ENCODE results near the gene FAM98B.

FAM98B gene

DNA sequence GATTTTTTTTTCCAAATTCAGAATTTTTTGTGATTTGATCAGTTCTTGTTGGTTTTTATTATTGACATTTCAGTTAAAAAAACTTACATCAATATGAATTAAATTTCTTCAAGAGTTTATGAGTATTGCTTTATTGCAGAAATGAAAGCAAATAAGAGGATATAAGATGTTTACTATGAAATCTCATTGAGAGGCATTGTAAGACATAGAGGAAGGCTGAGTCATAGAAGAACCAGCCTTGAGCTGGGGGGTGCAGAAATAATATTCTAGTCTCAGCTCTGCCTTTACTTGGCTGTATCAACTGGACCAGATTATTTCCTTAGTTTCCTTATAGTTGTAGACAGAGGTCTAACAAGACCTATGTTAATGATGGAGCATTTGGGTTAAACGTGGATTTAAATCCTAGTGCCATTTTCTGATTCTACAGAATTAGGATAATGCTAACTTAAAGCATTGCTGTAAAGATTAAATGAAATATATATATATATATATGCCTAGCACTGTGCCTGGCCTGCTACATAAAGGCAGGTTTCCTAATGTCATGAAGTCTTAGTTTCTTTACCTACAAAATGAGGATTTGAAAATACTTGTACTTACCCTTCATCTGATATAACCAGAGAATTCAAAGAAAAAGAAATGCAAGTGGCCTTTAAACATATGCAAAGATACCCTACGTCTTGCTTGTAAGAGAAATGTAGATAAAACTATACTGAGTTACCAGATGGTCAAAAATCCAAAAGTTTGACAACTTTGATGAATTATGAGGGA is 7.3 kb downstream of the FAM98B start:
- peak in 1 of 5 donors; percentile 49 for DNase-seq

DNA sequence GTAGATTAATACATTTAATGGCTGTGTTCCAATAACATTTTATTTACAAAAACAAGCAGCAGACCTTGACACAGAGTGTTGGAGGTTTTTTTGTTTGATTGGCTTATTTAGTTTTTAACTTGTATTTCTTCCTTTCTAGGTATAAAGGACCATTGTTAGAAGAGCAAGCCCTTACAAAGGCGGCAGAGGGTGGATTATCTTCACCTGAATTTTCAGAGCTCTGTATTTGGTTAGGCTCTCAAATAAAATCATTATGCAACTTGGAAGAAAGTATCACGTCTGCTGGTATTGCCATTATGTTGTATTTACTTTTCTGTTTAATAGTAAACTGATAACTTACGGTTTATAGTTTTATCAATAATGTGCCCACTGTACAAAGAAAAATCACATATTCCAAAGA is 10.0 kb downstream of the FAM98B start:
- DNase-seq: no peak

DNA sequence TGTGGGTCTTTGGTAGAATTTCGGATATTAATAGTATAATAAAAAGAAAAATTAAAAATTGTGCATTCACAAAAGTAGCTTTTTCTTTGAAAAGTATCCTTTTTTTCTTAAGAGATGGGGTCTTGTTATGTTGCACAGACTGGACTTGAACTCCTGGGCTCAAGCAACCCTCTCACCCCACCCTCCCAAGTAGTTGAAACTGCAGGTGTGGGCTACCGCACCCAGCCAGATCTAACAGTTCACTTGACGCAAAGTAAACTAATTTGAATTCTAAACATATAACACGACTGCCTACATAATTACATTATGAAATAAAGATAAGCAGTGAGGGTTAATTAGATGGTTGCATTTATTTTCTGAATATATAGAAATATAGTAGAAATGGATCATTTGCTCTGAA is 10.7 kb downstream of the FAM98B start:
- DNase-seq: no peak

DNA sequence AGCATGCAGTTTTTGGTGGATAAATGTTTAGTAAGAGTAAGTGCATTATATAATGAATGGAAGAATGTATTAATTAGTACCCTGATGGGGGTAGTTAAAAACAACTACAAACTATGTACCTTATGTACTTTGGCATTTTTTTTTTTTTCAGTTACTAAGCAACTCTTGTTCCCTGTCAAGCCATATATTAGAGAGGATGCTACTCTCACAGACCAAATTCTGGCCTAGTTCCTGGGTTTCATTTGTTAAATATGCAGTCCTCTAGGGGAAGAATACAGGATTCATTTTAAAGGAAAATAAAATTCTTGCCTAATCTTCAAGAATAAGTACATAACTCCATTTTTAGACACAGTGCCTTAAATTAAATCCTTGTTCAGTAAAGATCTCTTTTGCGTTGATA is 16.9 kb downstream of the FAM98B start:
- no peak for DNase-seq

DNA sequence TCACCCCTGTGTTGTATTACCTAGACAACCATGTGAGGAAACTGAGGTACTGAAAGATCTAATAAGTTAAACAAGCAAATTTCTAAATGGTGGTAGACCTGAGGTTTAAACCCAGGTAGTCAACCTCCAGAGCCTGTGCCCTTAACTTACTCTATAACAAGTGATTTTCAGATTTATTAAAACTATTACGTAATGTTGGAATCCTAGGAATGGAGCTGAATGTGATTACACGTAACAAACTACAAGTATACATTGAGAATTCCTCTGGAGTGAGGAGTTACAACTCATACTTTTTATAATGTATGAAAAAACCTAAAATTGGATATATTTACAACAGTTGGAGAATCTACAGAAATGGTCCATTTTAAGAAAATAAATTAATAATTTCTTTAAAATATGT is 18.0 kb downstream of the FAM98B start:
- no peak for DNase-seq

DNA sequence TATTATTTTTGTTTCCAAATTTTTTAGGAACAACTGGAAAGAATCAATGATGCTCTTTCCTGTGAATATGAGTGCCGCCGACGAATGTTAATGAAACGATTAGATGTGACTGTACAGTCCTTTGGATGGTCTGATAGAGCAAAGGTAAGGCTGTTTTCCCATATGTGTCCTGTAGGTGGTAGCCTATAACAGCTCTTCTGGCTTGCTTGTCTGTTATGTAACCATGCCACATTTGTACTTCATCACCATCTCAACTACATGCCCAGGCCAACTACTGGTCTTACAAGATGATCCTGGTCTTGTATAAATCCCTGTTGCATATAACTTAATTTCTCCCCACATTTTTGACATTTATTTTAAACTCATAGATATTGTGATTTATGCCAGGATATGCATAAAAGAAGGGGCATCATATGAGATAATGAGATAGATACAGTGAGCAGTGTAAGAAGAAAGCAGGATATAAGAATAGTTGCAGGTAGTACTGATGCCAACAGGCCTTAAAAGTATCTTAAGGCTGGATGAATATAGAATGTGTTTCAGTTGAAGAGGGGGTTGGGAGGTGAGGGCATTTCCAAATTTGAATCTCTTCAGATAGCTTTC is 20.3 kb downstream of the FAM98B start:
- peak in 4 of 5 donors; percentile 11 to 72 (median 26) for DNase-seq

DNA sequence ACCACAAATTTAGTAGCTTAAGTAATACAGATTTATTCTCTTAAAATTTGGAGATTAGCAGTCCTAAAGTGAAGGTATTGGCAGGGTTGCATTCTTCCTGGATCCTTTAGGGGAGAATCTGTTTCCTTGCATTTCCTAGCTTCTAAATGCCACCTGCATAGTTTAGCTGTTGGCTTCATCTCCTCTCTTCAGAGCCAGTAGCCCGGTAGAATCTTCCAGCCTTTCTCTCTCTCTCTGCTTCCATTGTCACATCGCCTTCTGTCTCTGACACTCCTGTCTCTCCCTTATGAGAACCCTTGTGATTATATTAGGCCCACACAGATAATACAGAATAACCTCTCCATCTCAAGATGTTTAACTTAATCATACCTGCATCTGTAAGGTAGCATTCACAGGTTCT is 21.4 kb downstream of the FAM98B start:
- DNase-seq: no peak

DNA sequence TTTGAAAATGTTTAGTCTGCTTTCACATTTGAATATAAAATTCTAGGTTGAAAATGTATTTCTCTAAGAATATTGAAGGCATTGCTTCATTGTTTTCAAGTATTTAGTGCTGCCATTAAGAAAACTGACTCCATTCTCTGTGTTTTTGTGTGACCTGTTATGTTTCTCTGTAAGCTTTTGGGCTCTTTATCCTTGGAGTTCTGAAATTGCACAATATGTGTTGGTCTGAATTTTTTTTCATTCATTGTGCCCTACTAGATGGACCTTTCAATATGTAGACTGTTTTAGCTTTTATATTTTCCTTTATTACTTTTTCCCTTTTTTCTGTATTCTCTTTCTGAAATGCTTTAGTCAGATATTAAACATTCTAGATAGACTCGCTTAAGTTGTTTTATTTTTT is 22.2 kb downstream of the FAM98B start:
- DNase-seq: no peak

DNA sequence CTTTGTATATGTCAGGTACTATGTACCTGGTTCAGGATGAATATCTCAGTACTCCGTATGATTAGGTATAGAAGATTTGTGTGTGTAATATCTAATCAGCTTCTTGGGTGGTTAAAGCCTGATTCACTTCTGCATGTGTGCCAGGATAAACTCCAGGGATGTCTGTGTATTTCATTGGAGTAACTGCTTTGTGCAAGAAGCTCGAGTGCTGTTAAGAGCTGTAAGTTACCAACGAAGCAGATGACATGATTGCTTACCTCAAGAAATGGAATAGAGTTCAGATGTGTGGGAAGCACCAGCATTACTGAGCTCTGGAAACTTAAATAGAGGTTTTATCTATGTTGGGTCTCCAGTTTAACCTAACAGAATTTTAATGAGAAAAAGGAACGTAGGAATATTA is 23.7 kb downstream of the FAM98B start:
- no peak for DNase-seq

DNA sequence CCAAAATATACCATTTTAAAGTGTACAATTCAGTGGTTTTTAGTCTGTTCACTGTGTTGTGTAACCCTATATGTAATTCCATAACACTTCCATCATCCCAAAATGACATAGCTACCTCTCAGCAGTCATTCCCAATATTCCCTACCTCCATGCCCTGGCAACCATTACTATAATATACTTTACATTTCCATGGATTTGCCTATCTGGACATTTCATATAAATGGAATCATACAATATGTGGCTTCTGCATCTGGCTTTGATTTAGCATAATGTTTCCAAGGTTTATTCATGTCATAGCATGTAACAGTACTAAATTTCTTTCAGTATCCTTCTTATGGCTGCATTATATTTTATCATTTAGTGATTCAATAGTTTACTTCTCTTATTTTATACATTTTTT is 25.3 kb downstream of the FAM98B start:
- no peak for DNase-seq

DNA sequence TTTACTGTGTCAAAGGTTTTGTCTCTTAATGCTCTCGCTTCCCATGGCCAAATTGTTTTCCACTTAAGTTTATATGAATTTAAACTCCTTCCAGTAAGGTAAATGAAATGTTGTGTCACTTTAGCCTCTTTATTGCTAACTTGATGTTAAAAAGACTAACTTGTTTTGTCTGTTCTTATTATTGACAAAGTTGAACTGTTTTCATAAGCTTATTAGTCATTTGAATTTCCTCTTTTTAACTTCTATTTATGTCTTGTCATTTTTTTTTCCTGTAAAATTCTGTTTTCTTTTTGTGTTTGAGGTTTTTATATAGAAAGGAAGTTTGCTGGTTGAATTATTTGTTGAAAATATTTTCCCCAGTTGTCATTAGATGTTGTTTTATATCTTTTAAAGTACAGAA is 25.8 kb downstream of the FAM98B start:
- no peak for DNase-seq

DNA sequence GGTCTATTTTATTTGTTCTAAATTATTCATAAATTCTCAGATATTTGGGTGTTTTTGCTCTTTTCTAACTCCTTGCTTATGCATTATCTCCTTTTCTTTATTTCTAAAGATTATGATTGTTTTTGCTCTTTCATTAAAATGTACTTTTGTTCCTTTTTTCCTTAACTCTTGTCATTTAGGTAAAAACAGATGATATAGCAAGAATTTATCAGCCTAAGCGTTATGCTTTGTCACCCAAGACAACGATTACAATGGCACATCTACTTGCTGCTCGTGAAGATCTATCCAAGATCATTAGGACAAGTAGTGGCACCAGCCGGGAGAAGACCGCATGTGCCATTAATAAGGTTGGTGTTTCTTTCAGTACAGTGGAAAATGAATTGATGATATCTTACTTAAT is 27.2 kb downstream of the FAM98B start:
- no peak for DNase-seq

DNA sequence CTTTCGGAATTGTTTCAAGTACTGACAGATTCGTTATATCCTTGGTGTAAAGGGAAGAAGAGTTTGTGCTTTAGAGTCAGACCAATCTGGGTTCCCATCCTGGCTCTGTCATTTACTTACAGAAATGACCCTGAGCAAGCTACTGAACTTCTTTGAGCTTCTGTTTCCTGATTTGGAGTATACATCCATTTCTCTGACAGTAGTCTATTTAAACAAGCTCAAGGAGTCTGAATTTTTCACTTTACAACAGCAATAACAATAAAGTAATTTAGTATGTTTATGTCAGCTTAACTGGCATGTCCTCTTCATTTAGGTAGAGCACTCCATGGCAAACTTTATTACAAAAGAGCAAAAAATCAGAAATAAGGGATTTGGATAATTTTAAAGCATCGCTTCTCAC is 27.8 kb downstream of the FAM98B start:
- no peak for DNase-seq

DNA sequence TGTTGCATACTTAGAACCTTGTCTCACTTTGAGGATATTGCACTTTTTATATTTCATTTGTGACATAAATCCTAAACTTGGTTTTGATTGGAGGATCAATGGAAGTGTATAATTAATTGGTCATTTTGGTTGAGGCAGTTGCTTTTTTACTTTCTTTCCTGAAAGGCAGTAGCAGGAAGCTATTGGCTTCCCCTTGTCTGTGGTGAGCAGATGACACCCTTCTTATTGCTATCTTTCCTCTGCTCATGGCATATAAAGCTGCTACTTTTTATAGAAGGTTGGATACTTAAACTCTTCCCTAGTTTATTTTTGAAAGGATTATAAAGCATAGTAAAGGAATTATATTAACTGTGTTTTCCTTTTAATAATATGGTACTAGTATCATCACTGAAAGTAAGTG is 28.6 kb downstream of the FAM98B start:
- no peak for DNase-seq

DNA sequence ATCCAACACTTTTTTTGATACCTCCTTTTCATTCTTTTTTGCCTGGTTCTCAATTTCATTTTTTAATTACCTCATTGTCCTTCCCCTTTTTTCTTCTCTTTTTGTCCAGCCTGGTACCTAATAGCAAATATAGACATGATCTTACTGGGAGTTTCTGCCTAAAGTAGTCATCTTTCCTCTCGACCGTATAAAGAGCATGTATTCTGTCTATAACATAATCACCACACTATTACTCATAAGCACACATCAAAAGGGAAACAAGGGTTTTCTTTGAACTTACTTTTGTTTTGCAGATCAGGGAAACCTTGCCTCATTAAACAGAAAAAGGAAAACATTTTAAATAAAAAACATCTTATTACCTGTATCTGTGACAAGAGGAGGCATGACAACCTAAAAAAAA is 33.0 kb downstream of the FAM98B start:
- peak in 1 of 5 donors; percentile 47 for DNase-seq

DNA sequence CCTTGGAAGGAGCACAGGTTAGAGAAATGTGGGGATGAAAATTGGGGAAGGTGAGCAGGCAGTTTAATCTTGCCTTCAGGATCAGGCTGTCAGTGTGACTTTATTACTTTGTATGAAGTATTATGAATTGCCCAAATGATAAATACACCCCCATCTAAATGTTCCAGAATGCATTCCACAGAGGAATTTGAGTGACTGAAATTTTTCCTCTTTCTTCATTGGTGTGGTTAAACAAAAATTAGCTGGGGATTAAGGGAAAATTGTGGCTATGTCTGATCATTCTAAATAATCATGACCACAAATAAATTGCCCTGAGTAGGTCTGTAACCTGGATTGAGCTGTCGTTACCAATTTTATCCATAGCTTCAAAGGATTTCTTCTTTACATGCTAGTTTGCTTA is 33.5 kb downstream of the FAM98B start:
- no peak for DNase-seq

DNA sequence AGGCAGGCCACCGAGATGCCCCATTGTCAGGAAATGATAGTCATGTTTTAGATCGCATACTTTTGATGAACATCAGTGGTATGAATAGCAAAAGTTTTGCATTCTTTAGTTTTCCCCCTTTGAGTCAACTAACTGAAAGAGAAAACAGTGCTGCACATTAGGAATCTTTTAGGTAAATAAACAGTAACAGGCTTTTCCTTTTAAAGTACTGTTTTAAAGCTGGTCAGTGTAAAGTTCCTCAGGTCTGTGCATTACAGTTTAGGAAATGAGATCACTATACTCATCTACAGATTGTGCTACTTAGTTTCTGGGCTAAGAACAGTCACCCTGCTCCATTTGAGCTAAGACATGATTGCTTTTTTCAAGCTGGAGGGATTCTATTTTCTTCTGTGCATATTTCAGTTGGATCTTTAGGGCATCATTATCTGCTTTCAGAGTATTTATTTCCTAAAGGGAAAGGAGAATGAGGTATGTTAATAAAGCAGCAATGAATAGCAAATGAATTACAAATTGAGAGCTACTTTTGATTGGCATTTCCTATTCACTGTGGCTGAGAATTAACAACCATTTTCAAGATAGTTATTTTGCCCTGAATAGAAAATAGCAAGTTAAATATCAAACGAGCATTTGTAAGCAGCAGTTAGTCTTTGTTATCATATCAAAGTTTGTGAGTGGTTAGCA is 36.5 kb downstream of the FAM98B start:
- DNase-seq: no peak

DNA sequence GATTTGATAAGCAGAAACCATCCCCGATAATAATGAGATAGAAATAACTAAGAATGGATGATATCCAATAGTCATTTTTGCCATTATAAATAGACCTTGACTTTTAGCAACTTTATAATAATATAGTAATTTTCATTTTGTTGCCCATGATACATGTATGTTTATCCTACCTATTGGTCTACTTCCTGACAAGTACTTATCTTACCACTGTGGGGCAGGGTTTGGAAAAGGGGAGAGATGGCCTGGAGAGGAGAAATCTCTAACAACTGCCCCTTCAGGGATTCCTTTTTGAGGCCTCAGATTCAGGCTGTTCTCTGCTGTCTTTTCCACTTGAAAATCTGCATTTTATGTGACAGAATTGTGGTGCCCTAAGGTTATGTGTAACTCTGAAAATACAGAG is 42.2 kb downstream of the FAM98B start:
- no peak for DNase-seq

DNA sequence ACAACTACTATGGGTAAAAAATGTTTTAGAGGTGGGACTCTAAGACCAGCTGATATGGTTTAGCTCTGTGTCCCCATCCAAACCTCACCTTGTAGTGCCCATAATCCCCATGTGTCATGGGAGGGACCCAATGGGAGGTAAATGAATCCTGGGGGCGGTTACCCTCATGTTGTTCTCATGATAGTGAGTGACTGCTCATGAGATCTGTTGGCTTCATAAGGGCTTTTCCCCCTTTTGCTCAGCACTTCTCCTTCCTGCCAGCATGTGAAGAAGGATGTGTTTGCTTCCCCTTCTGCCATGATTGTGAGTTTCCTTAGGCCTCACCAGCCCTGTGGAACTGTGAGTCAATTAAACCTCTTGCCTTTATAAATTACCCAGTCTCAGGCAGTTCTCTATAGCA is 45.7 kb downstream of the FAM98B start:
- DNase-seq: no peak

DNA sequence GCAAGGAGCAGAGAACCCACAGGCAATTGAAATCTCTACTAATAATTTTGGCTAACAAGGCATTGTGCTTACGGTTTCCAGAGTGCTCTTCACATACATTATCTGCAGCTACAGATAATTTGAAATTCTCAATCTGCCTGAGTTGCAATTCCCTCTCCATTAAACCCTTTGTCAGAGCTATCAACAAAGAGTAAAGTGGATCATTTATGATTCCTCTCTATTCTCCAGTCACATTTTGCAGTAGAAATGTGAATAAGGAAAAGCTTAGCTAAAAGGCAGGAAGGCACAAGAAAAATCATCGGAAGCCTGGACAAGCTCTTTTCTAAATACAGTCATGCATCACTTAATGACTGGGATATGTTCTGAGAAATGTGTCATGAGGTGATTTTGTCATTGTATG is 49.6 kb downstream of the FAM98B start:
- DNase-seq: no peak

DNA sequence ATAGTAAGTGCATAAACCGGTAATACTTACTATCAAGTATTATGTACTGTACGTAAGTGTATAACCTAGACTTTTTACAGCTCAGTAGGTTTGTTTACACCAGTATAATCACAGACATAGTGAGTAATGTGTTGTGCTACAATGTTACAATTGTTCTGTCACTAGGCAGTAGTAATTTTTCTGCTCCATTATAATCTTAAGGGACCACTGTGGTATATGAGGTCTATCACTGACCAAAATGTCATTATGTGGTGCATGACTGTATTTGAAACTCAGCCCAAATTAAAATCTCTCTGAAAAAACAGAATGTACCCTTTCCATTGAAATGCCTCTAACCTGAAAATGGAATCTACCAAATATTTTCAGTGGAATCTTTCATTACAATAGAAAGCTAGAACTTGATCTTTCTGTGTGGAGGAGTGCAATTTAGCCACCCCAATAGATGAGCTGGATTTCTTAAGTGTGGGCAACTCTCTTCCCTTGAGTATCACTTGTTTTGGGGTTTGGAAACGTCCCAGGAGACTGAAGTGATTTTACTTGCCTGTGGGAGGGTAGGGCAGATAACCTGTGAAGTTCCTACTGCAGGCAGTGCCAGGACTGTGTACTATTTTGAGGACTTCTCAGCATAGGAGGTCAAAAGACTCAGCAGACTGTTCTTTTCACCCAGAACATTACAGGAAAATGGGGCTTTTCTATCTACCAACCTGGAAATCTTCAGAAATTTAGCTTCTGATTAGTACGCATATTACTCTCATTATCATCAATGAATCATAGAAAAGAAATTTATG is 50.9 kb downstream of the FAM98B start:
- no peak for DNase-seq

DNA sequence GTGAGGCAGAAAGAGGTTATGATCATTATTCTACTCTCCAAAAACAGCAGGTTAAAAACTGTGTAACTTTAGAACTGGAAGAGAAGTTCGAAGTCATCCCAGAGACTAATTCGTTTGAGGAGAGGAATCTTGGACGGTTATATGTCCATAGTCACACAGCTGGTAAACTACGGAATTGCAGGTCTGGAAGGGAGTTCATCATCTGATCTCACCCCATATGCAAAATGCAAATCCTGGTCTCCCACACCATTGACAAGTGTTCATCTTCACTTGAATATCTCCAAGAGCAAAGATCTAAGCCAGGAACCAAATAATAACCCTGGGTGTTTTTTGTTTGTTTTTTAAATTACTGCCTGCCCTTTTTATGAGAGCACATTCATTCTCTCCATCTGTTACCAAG is 53.1 kb downstream of the FAM98B start:
- no peak for DNase-seq

DNA sequence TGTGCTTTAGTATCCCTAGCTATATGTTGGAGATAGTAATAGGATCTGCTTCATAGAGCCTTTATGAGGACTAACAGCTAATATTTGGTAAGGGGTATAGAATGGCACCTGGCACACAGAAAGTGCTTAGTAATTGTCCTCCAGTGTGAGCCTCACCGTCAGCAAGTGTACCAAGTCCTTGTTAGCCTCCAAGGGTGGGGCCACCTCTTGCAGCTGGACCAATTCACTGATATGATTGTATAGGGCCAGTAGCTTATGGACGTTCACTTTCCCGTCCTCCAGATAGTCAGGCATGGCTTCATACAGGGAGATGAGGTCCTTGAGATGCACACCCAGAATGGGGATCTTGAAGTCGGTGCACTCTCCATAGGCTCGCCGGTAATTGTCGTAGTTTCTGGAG is 53.6 kb downstream of the FAM98B start:
- no peak for DNase-seq
